HG03064 (cell line): Measurements from ENCODE around the gene SORD.
"Not testable (repeated sequence)": the region's sequence is repeated elsewhere in the genome, so short reads cannot be mapped to it uniquely, and the experiment has no call there.

ENCODE experiments used
- ATAC-seq: cut with Tn5 transposase; IDR thresholded peaks from one replicate; pipeline ENCODE4 v1.9.1; 2021; ENCODE audit warnings: low read depth; ENCODE audit not compliant: unreplicated experiment

The SORD gene

DNA sequence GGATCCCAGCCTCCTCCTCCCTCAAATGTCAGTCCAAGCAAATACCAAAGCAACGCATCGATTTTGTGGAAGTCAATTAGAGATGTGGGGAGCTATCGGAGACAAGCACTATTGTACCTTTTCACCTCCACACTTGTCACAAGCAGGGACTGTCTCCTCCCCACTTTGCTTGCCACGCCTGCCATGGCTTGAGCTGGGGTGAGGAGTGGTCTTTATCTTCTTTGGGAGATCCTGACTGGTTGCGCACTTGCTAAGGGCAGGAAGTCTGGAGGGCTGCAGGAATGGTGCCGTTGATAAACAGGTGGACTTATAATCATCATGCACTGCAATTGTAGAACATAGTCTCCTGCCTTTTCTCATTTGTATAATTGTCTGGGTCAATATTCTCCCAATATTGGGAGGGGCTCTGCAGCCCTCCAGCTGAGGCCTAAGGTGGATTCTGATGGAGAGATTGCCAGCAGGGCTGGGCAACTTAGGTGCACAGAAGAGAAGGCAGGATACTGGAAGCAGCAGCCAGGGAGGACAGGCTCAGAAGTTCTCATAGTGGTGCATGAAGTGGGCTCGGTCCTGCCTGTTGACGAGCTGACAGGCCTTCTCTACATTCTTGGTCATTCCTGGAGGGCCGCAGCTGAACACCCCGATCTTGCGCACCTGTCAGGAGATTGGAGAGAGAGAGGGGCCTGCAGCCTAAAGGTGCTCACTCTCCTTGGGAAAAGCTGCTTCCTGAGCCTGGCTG, 70.8 kb downstream of the SORD start:
- ATAC-seq, result no peak

DNA sequence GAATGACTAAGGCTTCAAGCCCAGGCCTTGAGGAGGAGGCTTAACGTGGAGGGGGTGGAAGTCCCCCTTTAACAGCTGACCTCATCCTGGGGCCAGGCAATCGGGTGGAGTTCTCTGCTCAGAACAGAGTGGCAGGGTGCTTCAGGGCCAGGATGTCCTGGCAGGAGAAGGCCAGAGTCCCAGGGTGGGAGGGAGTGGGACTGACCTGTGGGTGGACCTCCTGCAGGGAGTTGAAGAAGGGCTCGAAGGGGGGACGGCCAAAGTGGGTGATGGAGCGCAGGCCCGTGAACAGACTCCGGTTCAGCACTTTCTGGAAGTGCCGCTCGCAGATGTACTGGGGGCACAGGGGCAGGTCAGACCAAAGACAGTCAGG, 71.3 kb downstream of the SORD start:
- ATAC-seq, result no peak

DNA sequence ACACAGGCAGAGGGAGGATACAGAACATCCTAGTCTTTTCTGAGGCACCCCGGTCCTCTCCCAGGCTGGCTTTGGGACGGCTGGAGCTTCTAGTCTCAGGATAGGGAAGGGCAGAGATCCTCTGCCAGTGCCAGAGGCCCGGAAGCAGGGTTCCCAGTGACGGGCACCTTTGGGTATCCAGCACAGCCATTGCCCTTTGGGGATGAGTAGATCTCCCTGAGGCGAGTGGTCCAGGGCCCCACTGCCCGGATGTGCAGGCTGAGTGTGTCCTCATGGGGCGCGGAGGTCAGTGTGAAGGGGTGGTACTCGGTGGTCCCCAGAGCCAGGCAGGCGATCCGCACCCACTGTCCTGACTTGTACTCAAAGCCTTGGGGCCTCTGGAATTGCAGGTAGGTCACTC, 72.7 kb downstream of the SORD start:
- ATAC-seq, result no peak

DNA sequence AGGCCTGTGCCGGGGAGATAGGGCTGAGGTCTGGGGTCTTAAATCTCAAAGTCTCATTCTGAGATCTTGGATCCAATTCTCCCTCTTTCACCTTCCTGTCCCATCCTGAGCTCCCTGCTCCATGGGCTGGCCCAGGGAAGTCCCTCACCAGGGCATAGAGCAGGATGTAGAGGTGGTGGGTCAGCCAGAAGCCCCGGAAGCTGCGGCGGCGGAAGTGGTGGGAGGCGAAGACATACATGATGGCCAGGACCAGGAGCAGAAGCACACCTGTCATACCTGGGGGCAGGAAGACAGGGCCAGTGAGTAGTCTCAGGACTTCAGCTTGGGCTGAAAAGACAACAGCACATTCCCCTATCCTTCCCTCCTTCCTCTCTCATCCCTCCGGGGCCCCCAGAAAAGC, 74.5 kb downstream of the SORD start:
- ATAC-seq, result no peak

DNA sequence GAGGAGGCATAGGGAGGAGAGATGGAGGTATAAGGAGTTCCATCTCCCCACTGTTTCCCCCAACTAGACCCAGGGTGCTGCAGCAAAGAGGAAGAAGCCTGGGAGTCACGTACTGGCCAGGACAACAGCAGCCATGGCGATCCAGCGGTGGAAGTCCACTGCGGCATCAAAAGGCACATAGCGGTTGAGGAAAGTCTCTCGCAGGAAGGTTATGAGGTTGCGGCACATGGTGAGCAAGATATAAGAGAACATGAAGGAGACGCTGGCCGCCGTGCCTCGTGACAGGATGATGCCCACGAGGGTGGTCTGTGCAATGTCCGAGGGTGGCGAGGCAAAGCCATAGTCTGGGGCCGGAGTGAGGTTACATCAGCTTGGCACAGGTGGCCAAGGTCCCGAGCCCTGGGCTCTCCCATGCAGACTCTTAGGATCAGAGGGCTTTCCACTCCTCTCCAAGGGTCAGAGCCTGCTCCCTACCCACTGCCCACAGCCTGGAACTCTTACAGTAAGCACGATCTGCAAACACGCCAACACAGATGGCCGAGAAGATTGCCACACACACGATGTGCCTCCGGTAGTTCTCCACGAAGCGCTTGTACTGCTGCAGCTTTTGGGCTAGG, 76.7 kb downstream of the SORD start:
- ATAC-seq, result no peak

DNA sequence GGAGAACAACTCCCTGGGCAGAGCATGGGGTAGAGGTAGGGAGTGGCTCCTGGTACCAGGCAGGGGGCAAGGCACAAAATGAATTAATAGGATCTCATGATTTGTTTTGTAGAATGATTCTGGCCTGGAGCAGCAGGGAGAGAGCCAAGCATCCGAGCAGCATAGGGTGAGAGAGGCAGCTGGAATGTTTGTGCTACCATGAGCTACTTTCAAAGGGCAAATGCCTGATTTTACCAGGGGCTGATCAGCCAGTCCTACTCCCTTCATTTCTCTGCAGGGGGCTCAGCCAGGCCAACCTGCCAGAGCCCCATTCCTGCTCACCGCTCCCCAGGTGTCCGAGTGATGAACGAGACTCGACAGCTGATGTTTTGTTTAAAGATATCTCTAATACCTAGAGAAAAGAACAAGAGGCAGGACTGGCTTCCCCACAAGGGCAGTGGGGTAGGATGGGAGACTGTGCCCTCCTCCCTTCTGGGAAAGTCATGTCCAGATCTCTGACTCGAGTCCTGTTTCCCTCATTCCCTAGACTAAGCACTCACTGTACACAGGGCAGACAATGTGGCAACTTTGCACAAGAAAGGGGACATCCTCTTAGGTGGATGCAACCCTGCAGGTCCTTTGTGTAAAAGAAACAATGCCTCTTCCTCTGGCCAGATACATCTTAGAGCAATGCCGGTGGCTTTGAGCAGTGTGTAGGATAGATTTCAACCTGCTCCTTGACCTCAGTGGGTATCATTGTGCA, 78.1 kb downstream of the SORD start:
- ATAC-seq, result no peak

DNA sequence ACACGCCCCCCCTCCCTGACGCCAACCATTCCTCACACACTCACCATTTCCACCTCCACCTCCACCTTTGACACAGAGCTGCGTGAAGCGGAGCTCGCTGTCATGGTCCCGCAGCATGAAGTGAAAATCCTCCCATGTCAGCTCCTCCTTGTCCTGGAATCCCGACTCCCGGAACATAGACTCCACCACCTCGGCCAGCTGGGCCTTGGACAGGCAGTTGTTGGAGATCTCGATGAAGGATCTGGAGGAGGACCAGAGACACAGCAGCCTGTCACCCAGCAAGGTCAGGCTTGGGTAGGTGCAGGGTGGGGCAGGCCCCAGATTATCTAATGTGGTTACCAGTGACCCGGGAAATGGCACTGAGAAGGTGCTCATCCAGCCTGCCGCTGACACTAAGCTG, 78.8 kb downstream of the SORD start:
- ATAC-seq, result no peak

DNA sequence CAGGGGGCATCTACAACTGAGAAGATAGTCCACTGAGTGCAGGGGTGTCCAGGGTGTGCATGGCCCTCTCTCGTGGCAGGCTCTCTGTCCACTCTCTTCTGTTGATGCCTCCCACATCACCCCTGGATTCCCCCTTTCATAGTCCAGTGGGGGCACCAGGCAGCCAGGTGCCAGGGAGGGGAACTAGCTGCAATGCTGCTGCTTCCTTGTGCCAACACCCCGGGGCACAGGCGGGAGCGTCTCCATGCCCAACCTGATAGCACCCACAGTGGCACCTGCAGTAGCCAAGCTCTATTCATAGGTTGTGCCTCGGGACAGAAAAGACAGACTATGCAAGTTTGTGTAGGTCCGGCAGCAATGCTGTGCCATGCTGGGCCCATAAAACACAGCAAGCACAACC, 79.2 kb downstream of the SORD start:
- ATAC-seq, result no peak

DNA sequence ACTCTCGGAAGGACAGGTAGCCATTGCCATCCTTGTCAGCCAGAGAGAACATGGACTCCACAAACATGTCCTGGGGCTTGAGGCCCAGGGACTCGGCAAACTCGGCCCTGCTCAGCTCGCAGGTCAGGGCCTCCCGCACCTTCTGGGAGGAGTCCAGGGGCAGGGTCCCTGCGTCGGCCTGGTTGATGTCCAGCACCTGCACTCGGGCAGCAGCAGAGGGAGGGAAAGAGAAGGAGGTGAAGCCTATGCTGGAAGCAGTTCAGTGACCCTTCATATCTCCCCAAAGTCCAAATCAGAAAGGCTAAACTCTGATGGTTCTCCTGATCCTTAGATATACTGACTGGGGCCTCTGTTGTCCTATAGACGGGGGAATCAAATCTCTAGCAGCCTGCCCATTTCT, 81.2 kb downstream of the SORD start:
- ATAC-seq, result not testable (repeated sequence)

DNA sequence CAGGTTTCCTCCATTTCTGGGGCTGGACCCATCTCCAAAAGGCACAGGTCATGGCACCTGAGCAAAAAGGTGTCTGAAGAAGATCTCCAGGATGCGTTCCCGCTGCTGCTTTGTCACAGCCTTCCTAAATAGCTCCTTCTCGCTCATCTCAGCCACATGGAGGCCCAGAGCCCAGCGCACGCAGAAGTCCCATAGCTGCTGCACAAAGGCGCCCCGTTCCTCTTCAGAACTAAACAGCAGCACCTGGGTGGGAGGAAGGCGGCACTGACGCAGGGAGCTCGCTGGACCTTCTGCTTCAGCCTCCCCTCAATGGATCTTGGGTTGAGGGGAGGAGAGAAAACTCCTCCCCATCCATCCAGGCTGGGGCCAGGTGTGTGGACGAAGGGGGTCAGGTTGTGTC, 82.6 kb downstream of the SORD start:
- ATAC-seq, result no peak

DNA sequence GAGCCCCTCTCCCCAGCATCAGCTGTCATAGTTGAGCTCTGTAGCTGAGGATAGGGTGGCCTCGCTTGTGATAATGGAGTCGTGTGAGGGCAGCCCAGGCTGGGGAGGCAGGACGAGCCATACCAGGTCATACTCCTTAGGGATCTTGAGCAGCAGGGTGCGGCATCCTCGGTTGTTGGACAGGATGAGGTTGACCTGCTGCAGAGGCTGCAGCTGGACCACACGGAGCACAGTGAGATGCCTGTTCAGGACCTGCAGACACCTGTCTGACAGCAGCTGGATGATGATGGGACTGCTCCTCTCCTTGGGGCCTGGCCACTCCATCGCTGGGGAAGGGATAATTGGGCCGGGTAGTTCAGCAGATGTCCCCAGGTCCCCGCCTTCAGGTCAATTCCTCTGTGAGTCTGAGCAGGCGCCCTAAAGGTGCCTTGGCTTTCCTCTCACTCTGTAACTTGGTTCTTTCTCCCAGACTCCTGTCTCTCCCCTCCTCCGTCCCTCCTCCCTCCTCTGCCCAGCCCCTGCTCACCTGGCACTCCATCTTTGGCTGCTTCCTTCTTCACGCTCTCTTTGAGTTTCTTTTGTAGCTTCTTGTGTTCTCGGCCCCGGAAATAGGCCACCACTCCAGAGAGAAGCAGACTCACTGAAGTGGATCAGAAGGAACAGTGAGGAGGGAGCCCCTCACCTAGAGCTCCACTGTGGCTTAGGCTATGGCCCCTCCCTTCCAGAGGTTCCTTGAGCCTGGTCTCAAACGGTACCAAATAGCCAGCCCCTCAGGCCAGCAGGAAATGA, 83.2 kb downstream of the SORD start:
- ATAC-seq, result no peak

DNA sequence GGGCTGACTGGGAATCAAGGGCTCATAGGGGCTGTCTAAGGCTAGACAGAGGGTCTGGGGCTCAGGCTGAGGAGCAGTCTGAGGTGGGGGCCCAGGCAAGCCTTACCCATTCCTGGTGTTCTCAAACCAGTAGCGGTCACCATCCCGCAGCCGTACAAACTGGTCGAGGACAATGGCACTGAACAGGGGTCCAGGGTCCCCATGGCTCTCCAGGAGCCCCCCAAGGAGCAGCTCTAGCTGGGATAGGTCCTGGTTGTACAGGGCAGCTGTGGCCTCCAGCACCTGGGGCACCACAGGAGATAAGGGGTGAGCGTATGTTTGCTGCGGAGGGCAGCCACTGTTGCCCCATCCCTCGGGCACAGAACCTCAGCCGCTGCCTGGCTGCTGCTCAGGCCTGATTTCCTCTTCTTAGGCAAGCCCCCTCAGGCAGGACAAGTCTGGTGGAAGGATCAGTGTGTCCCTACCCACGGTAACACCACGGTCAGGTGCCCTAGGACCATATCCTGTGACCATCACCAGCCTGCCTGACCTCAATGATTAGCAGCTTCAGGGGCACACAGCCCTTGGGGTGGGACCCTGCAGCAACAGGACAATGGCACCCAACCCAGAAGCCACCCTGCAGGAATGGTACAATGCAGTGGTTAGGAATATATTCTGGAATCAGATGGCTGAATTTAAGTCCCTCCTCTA, 85.1 kb downstream of the SORD start:
- no peak for ATAC-seq

DNA sequence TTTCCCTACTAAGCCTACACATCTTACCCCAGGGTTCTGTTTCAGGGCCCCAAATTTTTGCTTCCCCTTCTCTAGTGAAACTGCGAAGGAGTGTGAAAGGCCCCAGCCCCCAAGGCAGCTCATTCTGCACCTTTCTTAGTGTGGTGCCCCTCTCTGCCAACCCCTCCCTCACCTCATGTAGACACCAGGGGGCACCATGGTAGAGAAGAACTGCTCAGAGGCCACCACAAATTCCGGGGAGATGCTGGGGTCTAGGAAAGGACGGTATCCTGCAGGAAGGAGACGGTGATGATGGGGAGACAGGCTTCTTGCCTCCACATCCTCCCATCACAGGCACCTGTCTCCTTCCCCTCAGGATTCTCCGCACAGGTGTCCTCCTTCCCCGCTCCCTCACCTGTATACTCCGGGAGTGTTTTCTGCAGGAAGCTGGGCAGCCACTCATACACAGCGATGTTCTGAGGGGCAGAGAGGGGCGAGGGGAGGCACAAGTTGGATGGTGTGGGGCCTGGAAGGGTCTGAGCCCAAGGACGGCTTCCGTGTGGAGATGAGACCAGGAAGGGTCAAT, 87.3 kb downstream of the SORD start:
- no peak for ATAC-seq

DNA sequence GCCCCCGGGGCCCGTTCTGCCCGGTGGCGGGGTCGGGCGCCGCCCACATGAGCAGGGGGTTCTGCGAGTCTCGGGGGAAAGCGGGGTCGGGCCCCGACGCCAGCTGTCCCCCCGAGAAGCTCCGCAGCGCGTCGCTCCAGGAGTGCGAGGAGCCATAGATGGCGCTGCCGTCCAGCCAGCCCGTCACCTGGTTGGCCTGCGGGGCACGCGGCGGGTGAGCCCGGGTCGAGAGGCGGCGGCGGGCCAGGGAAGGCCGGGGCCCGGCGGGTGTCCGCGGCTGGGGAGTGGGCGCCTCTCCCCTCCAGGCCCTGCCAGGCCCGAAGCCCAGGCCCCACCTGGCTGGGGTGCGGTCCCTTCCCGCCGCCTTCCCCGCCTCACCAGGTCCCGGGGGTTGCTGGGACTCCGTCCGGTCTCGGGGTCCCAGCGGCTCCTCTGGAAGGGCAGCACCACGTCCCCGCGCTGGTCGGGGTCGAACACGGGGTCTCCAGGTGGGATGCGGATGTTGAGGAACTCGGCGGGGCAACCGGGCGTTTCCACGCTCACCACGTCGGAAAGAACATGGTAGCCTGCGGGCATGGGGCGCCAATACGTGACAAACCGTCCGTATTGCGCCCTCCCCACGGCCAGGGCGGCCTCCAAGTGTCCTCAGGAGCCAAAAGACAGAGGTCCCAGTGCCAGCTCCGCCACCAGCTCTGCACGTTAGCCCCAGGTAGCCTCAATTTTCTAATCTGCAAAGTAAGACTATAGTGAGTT, 88.6 kb downstream of the SORD start:
- no peak for ATAC-seq

DNA sequence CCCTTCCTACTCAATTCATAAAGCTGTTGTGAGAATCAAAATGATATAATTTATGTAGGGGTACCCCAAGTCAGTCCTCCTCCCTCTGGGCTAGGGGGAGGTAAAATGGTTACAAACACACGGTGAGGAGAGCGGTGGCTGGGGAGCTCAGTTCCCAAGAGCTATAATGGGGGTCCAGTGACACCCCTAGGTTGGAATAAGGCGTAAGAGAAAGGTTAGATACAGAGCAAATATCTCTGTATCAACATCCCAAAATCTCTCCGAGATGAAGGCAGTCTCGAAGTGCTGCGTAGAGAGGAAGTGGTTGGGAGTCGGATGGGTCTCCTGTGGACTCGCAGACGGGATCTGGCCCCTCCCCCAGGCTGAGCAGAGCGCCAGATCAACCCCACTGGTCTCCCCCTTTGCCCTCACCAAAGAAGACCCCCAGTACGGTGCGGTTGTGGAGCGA, 89.2 kb downstream of the SORD start:
- ATAC-seq, result no peak

DNA sequence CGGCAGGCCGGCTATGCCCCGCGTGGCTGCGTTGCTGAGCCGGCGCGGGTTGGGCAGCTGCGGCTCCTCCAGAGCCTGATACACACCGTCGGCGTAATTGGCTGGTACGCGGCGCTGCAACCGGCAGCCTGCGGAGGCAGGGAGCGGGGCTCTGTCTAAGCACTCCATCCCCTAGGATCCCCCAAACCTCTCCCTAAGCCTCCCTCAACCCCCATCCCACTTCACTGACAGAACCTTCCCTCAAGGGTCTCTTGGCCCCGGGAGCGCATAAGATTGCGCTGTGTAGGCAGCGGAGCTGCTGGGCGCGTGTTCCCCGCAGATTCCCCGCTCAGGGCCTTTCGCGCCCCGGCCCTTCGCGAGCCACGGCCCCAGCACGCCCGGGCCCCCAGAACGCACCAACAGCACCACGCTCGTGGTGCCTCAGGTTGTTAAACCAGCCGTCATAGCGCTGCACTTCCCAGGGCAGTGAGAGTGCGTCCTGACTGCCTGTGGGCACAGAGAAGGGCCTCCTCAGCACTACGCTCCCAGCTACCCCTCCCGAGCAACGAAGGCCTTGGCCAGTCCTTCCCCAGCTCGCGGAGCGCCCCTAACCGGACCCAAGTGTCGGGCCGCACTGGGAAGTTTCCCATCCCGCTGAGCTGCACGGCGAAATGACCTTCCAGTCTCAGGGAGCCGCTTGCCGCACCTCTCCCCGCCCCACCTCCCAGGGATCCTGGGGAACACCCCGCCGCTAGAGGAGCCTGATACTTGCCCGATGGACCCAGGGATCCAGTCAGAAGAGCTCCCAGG, 89.8 kb downstream of the SORD start:
- ATAC-seq, result no peak

DNA sequence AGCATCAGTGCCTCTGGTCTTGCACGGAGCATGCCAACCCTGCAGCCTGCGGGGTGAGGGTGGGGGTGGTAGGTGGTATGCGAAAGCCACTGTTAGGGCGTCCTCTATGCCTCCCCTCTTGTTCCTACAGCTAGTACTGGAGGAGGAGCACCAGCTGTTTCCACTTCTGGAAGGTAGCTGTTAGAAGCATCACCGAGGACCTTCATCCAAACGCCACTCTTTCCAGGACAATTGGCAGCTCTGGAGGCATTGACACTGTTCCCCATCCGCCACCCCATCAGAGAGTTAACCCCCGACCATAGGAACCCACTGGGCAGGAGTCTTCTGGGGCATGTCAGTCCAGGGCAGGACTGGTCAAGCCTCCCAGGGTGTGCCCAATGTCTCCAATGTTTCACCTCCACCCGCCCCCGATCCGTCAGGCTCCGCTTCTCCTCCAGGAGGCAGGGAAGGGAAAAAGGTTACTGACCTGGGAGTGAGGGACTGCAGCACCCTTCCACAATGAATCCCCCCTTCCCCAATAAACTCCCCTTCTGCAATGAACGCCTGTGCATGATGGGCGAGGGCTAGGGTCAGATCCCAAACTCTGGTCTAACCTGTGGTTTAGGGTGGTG, 90.5 kb downstream of the SORD start:
- no peak for ATAC-seq

DNA sequence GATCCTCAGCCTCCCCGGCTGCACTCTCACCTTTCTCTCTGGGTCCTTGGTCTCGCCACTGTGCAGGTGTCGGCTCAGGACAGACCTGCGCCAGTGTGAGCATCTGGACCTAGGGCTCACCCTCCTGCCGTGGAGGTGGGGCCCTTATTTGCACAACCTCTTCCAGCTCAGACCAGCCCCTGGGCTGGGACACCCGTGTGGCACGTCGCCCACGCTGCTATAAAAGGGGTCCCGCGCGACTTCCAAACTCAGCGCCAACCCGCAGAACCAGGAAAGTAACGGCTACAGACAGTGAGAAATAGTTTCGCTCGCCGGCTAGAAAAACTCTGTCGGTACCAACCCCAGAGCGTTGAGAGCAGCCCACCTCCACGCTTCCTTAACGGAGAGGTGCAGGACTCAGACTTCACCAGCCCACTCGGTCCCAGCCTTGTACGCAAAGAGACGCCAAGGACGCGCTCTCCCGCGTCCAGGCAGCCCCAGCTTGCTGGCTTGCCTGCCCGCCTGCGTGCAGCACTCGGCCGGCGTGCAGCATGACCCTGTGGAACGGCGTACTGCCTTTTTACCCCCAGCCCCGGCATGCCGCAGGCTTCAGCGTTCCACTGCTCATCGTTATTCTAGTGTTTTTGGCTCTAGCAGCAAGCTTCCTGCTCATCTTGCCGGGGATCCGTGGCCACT, 91.2 kb downstream of the SORD start, which contains the start of the genes DUOX2 and DUOXA2:
Gene DUOX2, minus strand, starts transcription at position 97 of the 675 bp plus-strand sequence. CDS start 761 bp downstream, outside the sequence.
Gene DUOXA2, plus strand, starts transcription at position 251 of the 675 bp plus-strand sequence. Its CDS starts 280 bp downstream, at position 531.
- ATAC-seq, result no peak
